GM19468 (cell line): ENCODE measurements around the gene VPS9D1.

Source experiments
- ATAC-seq: cut with Tn5 transposase; IDR thresholded peaks from one replicate; pipeline ENCODE4 v1.9.1; 2021; ENCODE audit warnings: mild to moderate bottlenecking, moderate library complexity, moderate number of reproducible peaks; ENCODE audit not compliant: unreplicated experiment; ENCODE audit errors: extremely low read depth

VPS9D1 gene

GRCh38 chr16:89733322-89733721 lies 12.6 kb upstream of the VPS9D1 start:
- no peak for ATAC-seq

GRCh38 chr16:89732918-89733242 lies 12.2 kb upstream of the VPS9D1 start:
- no peak for ATAC-seq

- ATAC-seq: no peak
Measured at GRCh38 chr16:89732142-89732917, 11.6 kb upstream of the VPS9D1 start.

- ATAC-seq: no peak
Measured at GRCh38 chr16:89730610-89731234, 10.0 kb upstream of the VPS9D1 start.

- ATAC-seq: no peak
Measured at GRCh38 chr16:89729863-89730593, 9.3 kb upstream of the VPS9D1 start.

GRCh38 chr16:89729293-89729692 lies 8.6 kb upstream of the VPS9D1 start:
- ATAC-seq: no peak

GRCh38 chr16:89727406-89728120 lies 6.9 kb upstream of the VPS9D1 start:
- ATAC-seq: no peak

- no peak for ATAC-seq
Measured at GRCh38 chr16:89723279-89724250, 2.9 kb upstream of the VPS9D1 start.

- no peak for ATAC-seq
Measured at GRCh38 chr16:89722392-89723278, 1.9 kb upstream of the VPS9D1 start.

- peak; percentile 23 for ATAC-seq
Measured at GRCh38 chr16:89721546-89722391, 1.1 kb upstream of the VPS9D1 start.

GRCh38 chr16:89720551-89720812 lies 216 bp downstream of the VPS9D1 start:
- ATAC-seq: no peak

GRCh38 chr16:89717688-89718505 lies 2.8 kb downstream of the VPS9D1 start:
- ATAC-seq: no peak

GRCh38 chr16:89716916-89717687 lies 3.6 kb downstream of the VPS9D1 start:
- ATAC-seq: no peak

- ATAC-seq: no peak
Measured at GRCh38 chr16:89716493-89716892, 4.2 kb downstream of the VPS9D1 start.

GRCh38 chr16:89712274-89712781 lies 8.4 kb downstream of the VPS9D1 start:
- ATAC-seq: no peak

GRCh38 chr16:89711601-89712273 lies 9.0 kb downstream of the VPS9D1 start:
- no peak for ATAC-seq
